Measurements from ENCODE around the gene TANC1.

- no peak for TF ChIP-seq CTCF (IDR thresholded peaks at IDR 0.05; ENCODE audit: borderline replicate concordance, extremely low read depth, low read length, poor library complexity, severe bottlenecking)
- no peak for TF ChIP-seq EZH2 (IDR thresholded peaks at IDR 0.05; ENCODE audit: borderline replicate concordance, low read depth, low read length, severe bottlenecking)
Measured at GRCh38 chr2:158993030-158993429, 24.6 kb downstream of the TANC1 start.

Data from DND-41 (cell line).